Endothelial cell of umbilical vein (primary cell): ENCODE measurements around the gene FLT4. TPM values are rescaled to one million over a fixed set of nuclear protein-coding genes. Genes with fewer than 3 reads are reported as not detected.

Experiments
- BruUV-seq: library from RNA; stranded (reverse); fragments of 400-500 nt; replicated peaks from 2 replicates; lab custom pipeline; 2021; lab: Mats Ljungman, UMichigan
- CTCF ChIA-PET: fragments of 300-600, 350-600 bp; sonication (Branson Sonifier 250); formaldehyde crosslinking; loops from one replicate; lab custom pipeline; 2021; ENCODE audit warnings: antibody characterized with exemption, inconsistent platforms; lab: Charles Lee
- POLR2A ChIA-PET: fragments of 300-600, 350-600 bp; sonication (Branson Sonifier 250); formaldehyde crosslinking; loops from one replicate; lab custom pipeline; 2021; ENCODE audit warnings: antibody characterized with exemption, inconsistent platforms; lab: Charles Lee
- DNase-seq: peaks from one replicate; pipeline ENCODE4 v3.0.0-alpha.2; 2011; ENCODE audit warnings: low read depth, low spot score
- FAIRE-seq: peaks from 2 replicates; lab custom pipeline; 2011; peaks lifted over from hg19 to GRCh38; lab: Jason Lieb, UNC
- H2AFZ ChIP-seq: 2 replicates; pipeline ENCODE4 v1.6.0; 2012; ENCODE audit warnings: low read depth, low read length, control low read depth, inconsistent platforms
- H3K27ac ChIP-seq: 2 replicates; pipeline ENCODE4 v1.5.1; 2011; ENCODE audit warnings: low read depth, mild to moderate bottlenecking, control low read depth, low read length, moderate library complexity; ENCODE audit not compliant: insufficient read depth
- H3K27me3 ChIP-seq, 2 experiments: 2 replicates each; pipeline versions ENCODE4 v1.6.0 to v1.6.1; 2011; ENCODE audit warnings: low read length in 2 of 2, mixed read lengths in 1 of 2; ENCODE audit not compliant: control insufficient read depth in 2 of 2, insufficient read depth in 2 of 2
- H3K36me3 ChIP-seq, 2 experiments: 2 replicates in 1 of 2; 3 replicates in 1 of 2; pipeline ENCODE4 v1.5.1; 2011; ENCODE audit warnings: low read length in 2 of 2, mild to moderate bottlenecking in 1 of 2, moderate library complexity in 1 of 2; ENCODE audit not compliant: control insufficient read depth in 2 of 2, insufficient read depth in 2 of 2; ENCODE audit errors: extremely low read depth in 1 of 2
- H3K4me1 ChIP-seq: 3 replicates; pipeline ENCODE4 v1.5.1; 2011; ENCODE audit warnings: mild to moderate bottlenecking, low read length; ENCODE audit not compliant: control insufficient read depth, insufficient read depth; ENCODE audit errors: extremely low read depth
- H3K4me2 ChIP-seq: 2 replicates; pipeline ENCODE4 v1.6.1; 2011; ENCODE audit warnings: low read length, control low read depth, mixed read lengths; ENCODE audit not compliant: insufficient read depth
- H3K4me3 ChIP-seq, 3 experiments: fragments of 200-600 bp in 1 of 3; sonication (generic), shearing (Covaris generic) in 1 of 3; replicated peaks in 1 of 3; 2 replicates each; pipeline ENCODE4 v1.5.1; 2011 to 2016; ENCODE audit warnings: control low read depth in 3 of 3, low read length in 3 of 3, mild to moderate bottlenecking in 2 of 3, inconsistent platforms in 1 of 3, low read depth in 1 of 3, moderate library complexity in 1 of 3; ENCODE audit not compliant: insufficient read depth in 1 of 3
- H3K79me2 ChIP-seq: 2 replicates; pipeline ENCODE4 v1.6.0; 2012; ENCODE audit warnings: low read length, inconsistent platforms; ENCODE audit not compliant: control insufficient read depth, insufficient read depth
- H3K9ac ChIP-seq: replicated peaks from 2 replicates; pipeline ENCODE3; 2011; ENCODE audit warnings: low read length, control low read depth; ENCODE audit not compliant: insufficient read depth; ENCODE audit errors: extremely low read depth
- H3K9me1 ChIP-seq: replicated peaks from 3 replicates; pipeline ENCODE4 v1.6.0; 2011; ENCODE audit warnings: mild to moderate bottlenecking, low read length; ENCODE audit not compliant: control insufficient read depth, insufficient read depth; ENCODE audit errors: extremely low read depth
- H3K9me3 ChIP-seq: replicated peaks from 2 replicates; pipeline ENCODE4 v1.5.1; 2012; ENCODE audit warnings: low read length, inconsistent platforms; ENCODE audit not compliant: control insufficient read depth, insufficient read depth
- H4K20me1 ChIP-seq: replicated peaks from 2 replicates; pipeline ENCODE3; 2011; ENCODE audit warnings: mild to moderate bottlenecking, low read length; ENCODE audit not compliant: control insufficient read depth, insufficient read depth; ENCODE audit errors: extremely low read depth
- CTCF ChIP-seq, 2 donors: IDR thresholded peaks; 1 replicate in 1 of 2; 2 replicates in 1 of 2; pipeline ENCODE4 v1.5.1; 2011; ENCODE audit warnings: low read length in 2 of 2, mild to moderate bottlenecking in 2 of 2, moderate library complexity in 2 of 2, control low read depth in 1 of 2, inconsistent platforms in 1 of 2, low read depth in 1 of 2; ENCODE audit not compliant: insufficient read depth in 1 of 2; ENCODE audit errors: extremely low read depth in 1 of 2
- EZH2 ChIP-seq: IDR thresholded peaks from 2 replicates; pipeline ENCODE4 v1.6.1; 2012; ENCODE audit warnings: borderline replicate concordance, low read depth, mild to moderate bottlenecking, moderate library complexity, low read length, inconsistent platforms; ENCODE audit not compliant: severe bottlenecking
- FOS ChIP-seq: IDR thresholded peaks from 2 replicates; pipeline ENCODE4 v1.6.1; 2011; ENCODE audit warnings: mild to moderate bottlenecking, low read length, moderate library complexity, borderline replicate concordance; ENCODE audit not compliant: insufficient read depth
- GATA2 ChIP-seq: IDR thresholded peaks from 2 replicates; pipeline ENCODE4 v1.7.0; 2011; ENCODE audit warnings: low read depth, mild to moderate bottlenecking, moderate library complexity, mixed read lengths, low read length; ENCODE audit not compliant: insufficient read length, insufficient read depth
- JUN ChIP-seq: IDR thresholded peaks from 2 replicates; pipeline ENCODE4 v1.6.1; 2011; ENCODE audit warnings: borderline replicate concordance, low read depth; ENCODE audit not compliant: insufficient read length, insufficient read depth
- MAX ChIP-seq: IDR thresholded peaks from 2 replicates; pipeline ENCODE4 v1.6.1; 2011; ENCODE audit not compliant: insufficient read depth, insufficient read length
- MYC ChIP-seq: IDR thresholded peaks from one replicate; pipeline ENCODE4 v1.6.1; 2011; ENCODE audit warnings: mild to moderate bottlenecking, low read depth, low read length
- POLR2A ChIP-seq: IDR thresholded peaks from 2 replicates; pipeline ENCODE4 v1.6.1; 2012; ENCODE audit warnings: low read depth, mild to moderate bottlenecking, control low read depth, low read length
- POLR2AphosphoS5 ChIP-seq: IDR thresholded peaks from 2 replicates; pipeline ENCODE4 v1.6.1; 2012; ENCODE audit warnings: low read depth, mild to moderate bottlenecking, control low read depth, low read length, moderate library complexity; ENCODE audit not compliant: insufficient read depth
- dilution Hi-C: fragments of 300-500 bp; cut with MboI; formaldehyde crosslinking; loops from one replicate; pipeline ENCODE4 v1.15.0; 2019; ENCODE audit warnings: low sequenced_read_pairs; ENCODE audit not compliant: extremely low pct_ligation_motif_present
- intact Hi-C: fragments of 100-400 bp; cut with micrococcal nuclease; formaldehyde crosslinking; loops from one replicate; pipeline ENCODE4 v1.10.0; 2022
- polyA plus RNA-seq, 4 experiments: library from polyadenylated mRNA; depleted of rRNA in 3 of 4; stranded (reverse) in 3 of 4; unstranded in 1 of 4; fragments of >200 nt; gene quantifications; 2 replicates each; pipeline versions ENCODE4 v1.2.1 to v1.2.3, GENCODE V29; 2011 to 2012; ENCODE audit warnings: missing spikeins in 1 of 4
- total RNA-seq: library from RNA; stranded (reverse); gene quantifications from 2 replicates; pipeline ENCODE4 v1.2.3, GENCODE V29; 2021

The FLT4 gene
- total and polyA plus RNA-seq, 2 donors (not counting 3 experiments of a cell fraction or from before 2014, with no cell fraction given) = 44.4 to 71.5 TPM

GRCh38 chr5:180625791-180626660, 23.4 kb downstream of the FLT4 start:
- Histone ChIP-seq H3K79me2 (no peaks in the 10 kb centered on the region), H3K4me1 (peaks cover 7% of the 10 kb centered on the region), H3K27me3 (no peaks in the 10 kb centered on the region), H3K36me3 (peaks cover 0 to 21% of the 10 kb centered on the region in 2 experiments), H3K9me3 (no peaks in the 10 kb centered on the region), H3K9me1 (no peaks in the 10 kb centered on the region), H3K4me3 (no peak overlapping the region), H4K20me1 (no peaks in the 10 kb centered on the region), H3K4me2 (no peak overlapping the region), H3K9ac (no peak overlapping the region), H3K27ac (no peak overlapping the region), H2AFZ (no peak overlapping the region)
- DNase-seq = no peak
- TF ChIP-seq GATA2 (no peak), CTCF (IDR thresholded peaks at IDR 0.05; ENCODE audit: extremely low read depth in 1 of 2, insufficient read depth in 1 of 2, low read depth in 1 of 2, low read length in 2 of 2) (no peak), POLR2A (no peak), POLR2AphosphoS5 (no peak), FOS (no peak), MAX (no peak), JUN (no peak), EZH2 (no peak), MYC (no peak)
- intact Hi-C loops (no loop called here), dilution Hi-C loops (no loop called here)
- no peak for FAIRE-seq
- BruUV-seq = no TSS peak
- ChIA-PET CTCF (interaction anchor here (2.0 kb wide), 1 partner anchor 20 kb away, joined by 8 read pairs; no protein-coding TSS in a partner anchor), POLR2A (no interaction called here)
